GM20000 (cell line): ENCODE measurements around the gene MINK1.

Source experiments
- DNase-seq: peaks from one replicate; pipeline ENCODE4 v3.0.0; 2012; ENCODE audit warnings: low spot score
- TF ChIP-seq, protein P1 (sequence below): IDR thresholded peaks from 2 replicates; pipeline ENCODE4 v1.5.1; 2012; ENCODE audit warnings: mild to moderate bottlenecking, control low read depth; ENCODE audit errors: extremely low read depth, missing control alignments

Gene MINK1

DNA sequence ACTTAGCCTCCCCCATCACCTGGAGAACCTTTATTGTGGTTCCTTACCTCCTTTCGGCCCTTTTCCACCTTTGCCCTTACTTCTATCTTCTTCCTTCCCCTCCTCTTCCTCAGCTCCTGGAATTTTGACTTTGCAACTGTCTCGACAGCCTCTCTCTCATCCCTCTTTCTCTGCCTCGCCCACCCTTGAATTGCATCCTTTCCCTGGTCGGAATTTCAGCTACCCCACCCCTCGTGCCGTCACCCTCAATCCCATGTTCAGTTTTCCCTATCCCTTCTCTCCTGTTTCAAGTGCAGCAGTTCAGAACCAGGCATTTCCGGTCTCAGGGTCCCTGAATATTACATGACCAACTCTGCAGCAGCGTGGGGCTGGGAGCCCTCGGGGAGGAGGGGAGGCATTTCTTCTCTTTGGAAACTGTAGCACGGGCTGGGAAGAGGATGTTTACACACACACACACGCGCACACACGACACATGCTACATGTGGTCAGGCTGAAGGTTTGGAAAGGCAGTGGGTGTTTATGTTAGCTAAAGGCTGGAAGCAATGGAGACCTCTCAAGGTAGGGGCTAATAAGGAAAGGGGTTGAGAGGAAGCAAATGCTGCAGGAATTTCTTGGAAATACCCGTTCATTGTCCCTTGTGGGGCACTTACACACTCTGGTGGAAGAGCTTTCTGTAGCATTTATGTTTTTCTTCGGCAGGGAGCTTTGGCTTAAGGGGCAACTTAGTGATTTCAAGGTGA, 971 bp downstream of the MINK1 start:
- TF ChIP-seq, protein P1, sequence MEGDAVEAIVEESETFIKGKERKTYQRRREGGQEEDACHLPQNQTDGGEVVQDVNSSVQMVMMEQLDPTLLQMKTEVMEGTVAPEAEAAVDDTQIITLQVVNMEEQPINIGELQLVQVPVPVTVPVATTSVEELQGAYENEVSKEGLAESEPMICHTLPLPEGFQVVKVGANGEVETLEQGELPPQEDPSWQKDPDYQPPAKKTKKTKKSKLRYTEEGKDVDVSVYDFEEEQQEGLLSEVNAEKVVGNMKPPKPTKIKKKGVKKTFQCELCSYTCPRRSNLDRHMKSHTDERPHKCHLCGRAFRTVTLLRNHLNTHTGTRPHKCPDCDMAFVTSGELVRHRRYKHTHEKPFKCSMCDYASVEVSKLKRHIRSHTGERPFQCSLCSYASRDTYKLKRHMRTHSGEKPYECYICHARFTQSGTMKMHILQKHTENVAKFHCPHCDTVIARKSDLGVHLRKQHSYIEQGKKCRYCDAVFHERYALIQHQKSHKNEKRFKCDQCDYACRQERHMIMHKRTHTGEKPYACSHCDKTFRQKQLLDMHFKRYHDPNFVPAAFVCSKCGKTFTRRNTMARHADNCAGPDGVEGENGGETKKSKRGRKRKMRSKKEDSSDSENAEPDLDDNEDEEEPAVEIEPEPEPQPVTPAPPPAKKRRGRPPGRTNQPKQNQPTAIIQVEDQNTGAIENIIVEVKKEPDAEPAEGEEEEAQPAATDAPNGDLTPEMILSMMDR: no peak
- no peak for DNase-seq

DNA sequence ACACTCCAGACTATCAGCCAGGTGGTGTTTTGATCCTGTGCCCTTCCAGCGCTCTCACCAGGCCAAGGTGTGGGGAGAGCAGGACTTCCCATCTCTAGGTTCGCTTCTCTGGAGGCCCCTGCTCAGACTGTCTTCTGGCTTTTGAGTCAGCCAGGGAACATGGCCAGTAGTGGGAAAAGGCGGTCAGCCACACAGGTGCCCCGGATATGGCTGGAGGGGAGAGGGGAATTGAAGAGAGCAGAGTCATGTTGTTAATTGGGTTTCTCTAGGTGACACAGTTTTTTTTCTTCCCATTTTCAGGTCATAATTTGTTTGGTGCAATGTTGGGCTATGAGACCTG, 1.5 kb downstream of the MINK1 start:
- TF ChIP-seq, protein P1: no peak
- no peak for DNase-seq

DNA sequence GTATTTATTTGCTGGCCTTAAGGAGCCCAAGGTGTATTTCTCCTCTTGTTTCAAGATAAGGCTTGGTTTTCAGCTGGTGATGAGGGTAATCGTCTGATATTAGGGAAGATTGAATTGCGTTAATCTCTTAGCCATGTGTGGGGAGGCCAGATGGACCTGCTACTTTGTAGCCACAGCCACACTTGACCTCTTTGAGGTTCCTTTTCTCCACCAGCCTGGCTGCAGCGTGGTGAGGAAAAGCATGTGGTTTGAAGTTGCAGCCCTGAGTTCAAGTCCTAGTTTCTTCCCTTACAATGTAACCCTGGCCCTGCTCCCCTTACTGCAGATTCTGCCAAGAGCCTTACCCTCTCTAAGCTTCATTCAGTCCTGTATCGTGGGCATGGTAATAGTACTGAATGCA, 3.1 kb downstream of the MINK1 start:
- DNase-seq: no peak
- TF ChIP-seq, protein P1: no peak

DNA sequence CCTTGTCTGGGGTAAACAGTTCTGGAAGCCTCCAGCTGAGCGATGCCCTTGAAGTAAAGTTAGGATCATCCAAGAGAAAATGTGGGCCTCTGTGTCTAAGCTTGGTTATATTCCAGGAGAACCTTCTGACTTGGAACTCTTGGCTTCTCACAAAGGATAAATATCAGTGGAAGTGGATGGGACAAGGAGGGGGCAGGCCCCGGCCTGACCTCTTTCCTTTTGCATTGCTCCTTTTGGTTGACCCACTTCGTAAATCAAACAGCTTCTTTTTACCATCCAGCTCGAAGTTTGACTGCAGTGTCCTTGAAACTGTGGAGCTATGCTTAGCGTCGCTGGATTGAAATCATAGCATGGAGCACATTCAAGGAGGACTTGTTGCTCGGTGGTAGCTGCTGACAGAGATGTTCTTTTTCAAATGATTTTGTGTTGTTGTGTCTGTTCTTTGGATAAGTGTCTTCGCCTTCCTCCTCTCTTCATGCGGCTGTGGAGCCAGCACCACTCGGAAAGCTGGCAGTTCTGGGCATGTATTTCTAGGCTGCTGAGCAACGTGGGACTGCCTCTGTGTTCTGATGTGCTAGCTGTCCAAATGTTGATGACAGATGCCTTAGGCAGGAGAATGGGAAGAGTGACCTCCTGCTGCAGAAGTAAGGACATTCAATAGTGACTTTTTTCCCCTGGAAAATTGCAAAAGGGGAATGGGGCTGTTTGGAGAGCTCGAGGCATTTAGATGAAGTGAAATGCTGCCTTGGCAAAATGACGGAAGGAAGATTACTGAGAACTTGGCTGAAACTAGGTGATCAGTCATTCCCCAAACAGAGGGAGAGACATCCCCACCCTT, 4.5 kb downstream of the MINK1 start:
- TF ChIP-seq, protein P1: no peak
- no peak for DNase-seq

DNA sequence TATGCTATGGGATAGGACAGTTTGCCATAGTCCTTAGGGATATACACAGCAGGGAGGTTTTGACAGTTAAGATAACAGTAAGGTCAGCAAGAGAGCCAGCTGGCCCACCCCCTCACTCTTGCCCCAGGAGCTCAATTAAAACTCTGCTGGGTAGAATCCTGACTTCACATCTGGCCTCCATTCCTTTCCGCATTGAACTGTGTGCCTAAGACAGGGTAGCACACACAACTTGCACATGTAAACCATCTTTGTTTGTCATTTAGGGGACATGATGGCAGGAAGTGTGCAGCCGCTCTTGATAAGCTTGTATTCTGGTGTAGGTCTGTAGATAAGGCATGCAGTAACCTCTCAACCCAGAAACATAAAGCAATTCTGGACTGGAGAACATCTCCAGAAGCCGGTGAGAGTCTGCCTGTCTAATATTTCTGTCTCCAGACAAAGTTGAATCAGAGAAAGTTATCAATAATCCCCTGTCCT, 5.2 kb downstream of the MINK1 start:
- DNase-seq: no peak
- TF ChIP-seq, protein P1: no peak

DNA sequence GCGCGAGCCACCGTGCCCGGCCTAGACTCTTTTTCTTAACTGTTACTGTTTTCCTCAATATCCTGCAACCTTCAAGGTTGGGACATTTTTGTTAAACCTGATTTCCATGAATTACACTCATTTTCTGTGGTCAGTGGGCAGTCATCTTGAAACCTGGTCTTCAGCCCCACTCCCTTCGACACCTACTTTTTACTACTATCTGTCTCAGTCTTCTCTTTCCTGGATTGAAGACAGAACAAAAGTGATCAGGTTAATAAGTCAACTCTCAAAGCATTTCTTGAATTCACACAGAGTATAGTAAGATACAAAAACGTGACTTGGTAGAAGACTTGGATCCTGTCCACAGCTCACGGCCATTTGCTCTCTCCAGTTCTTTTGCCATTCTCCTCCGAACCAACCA, 6.1 kb downstream of the MINK1 start:
- no peak for DNase-seq
- TF ChIP-seq, protein P1: no peak

DNA sequence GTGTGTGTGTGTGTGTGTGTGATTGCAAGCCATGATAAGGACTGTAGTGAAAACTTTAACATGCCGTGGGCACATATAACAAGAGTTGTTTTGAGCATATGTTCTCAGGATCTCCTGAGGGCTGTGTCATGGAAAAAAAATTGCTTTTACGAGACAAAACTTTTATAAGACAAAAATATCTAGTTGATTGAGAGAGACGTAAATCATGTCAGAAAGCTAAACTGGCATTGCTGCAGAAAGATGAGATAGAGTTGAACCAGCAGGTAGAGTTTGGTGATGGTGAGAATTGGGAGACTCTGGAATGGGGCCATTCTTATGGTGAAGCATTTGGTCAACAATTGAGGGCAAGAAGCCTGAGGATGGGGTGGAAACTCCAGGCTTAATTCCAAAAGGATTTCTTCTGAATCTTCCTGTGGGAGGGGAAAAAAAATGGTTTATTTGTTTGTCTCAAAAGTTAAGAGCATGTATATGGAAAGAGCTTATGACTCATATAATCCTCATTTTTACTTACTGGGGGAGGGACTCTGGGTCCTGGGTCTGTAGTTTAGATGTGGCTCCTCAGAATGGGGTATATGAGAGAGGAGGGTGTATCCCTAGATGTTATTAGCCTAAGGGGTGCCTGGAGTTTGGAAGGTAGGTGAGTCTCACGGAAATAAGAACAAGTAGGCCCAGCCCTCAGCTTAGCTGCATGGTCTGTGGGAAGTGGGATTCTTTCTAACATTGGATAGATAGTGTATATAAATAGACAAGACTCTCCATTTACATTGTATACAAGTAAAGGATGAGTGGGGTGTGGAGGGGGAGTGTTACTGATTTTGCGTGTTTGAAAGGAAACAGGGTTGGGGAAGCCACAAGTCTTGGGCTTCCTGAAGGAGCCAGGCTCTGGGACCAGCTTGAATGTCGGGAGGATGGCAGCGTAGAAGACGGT, 7.1 kb downstream of the MINK1 start:
- TF ChIP-seq, protein P1: no peak
- DNase-seq: no peak
